Neural crest cell (in vitro differentiated cells): Measurements from ENCODE around the gene TMEM114. TPM values are rescaled to one million over a fixed set of nuclear protein-coding genes. Genes with fewer than 3 reads are reported as not detected.

ENCODE experiments used
- DNase-seq: peaks from one replicate; pipeline ENCODE4 v3.0.0; 2021; ENCODE audit warnings: low read depth, mixed read lengths, low spot score
- H3K27ac Mint-ChIP-seq: one replicate; pipeline ENCODE4 v1.8.0; 2021; ENCODE audit warnings: mild to moderate bottlenecking, mixed read lengths; ENCODE audit not compliant: unreplicated experiment
- H3K27me3 Mint-ChIP-seq: 2 replicates; pipeline ENCODE4 v1.8.0; 2021; ENCODE audit warnings: low read depth, mild to moderate bottlenecking, mixed read lengths
- H3K36me3 Mint-ChIP-seq: 2 replicates; pipeline ENCODE4 v1.8.0; 2021; ENCODE audit warnings: low read depth, mild to moderate bottlenecking, mixed read lengths
- H3K4me1 Mint-ChIP-seq: 2 replicates; pipeline ENCODE4 v1.8.0; 2021; ENCODE audit warnings: mixed read lengths
- H3K4me3 Mint-ChIP-seq: one replicate; pipeline ENCODE4 v1.8.0; 2021; ENCODE audit warnings: mild to moderate bottlenecking, mixed read lengths
- H3K9me3 Mint-ChIP-seq: 2 replicates; pipeline ENCODE4 v1.8.0; 2021; ENCODE audit warnings: mixed read lengths
- total RNA-seq: library from RNA; stranded (reverse); gene quantifications from 2 replicates; pipeline ENCODE4 v1.2.1, GENCODE V29; 2021
- TF ChIP-seq, protein P1 (sequence below): fragments of 200-600 bp; sonication (generic); conservative IDR thresholded peaks from 2 replicates; pipeline ENCODE4 v1.5.0; 2021; ENCODE audit warnings: antibody characterized with exemption, mild to moderate bottlenecking

Gene TMEM114
- total RNA-seq, 1 donor from 2014 or later: not detected

DNA sequence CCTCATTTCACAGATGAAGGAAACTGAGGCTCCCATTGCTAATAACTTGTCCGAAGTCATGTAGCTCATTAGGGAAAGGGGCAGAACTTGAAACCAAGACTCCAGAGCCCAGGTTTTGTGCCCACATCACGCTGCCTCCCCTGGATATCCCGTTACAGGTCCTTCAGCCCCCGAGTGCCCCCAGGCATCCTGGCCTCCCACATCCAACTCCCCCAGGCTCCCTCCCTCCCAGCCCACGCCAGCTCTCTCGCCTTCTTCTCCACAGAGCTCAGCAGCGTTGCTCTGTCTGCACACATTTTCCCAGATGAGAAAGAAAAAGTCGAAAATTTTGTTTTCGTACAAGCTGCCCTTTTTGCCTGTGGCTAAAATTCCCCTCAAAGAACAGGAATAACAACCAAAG, 16.9 kb upstream of the TMEM114 start:
- TF ChIP-seq, protein P1, sequence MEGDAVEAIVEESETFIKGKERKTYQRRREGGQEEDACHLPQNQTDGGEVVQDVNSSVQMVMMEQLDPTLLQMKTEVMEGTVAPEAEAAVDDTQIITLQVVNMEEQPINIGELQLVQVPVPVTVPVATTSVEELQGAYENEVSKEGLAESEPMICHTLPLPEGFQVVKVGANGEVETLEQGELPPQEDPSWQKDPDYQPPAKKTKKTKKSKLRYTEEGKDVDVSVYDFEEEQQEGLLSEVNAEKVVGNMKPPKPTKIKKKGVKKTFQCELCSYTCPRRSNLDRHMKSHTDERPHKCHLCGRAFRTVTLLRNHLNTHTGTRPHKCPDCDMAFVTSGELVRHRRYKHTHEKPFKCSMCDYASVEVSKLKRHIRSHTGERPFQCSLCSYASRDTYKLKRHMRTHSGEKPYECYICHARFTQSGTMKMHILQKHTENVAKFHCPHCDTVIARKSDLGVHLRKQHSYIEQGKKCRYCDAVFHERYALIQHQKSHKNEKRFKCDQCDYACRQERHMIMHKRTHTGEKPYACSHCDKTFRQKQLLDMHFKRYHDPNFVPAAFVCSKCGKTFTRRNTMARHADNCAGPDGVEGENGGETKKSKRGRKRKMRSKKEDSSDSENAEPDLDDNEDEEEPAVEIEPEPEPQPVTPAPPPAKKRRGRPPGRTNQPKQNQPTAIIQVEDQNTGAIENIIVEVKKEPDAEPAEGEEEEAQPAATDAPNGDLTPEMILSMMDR: no peak
- H3K27ac Mint-ChIP-seq: no peak overlapping the region
- no peak overlapping the region for H3K4me3 Mint-ChIP-seq
- H3K9me3 Mint-ChIP-seq: no peaks in the 10 kb centered on the region
- no peaks in the 10 kb centered on the region for H3K36me3 Mint-ChIP-seq
- no peaks in the 10 kb centered on the region for H3K4me1 Mint-ChIP-seq
- H3K27me3 Mint-ChIP-seq: peaks cover 50% of the 10 kb centered on the region
- no peak for DNase-seq

DNA sequence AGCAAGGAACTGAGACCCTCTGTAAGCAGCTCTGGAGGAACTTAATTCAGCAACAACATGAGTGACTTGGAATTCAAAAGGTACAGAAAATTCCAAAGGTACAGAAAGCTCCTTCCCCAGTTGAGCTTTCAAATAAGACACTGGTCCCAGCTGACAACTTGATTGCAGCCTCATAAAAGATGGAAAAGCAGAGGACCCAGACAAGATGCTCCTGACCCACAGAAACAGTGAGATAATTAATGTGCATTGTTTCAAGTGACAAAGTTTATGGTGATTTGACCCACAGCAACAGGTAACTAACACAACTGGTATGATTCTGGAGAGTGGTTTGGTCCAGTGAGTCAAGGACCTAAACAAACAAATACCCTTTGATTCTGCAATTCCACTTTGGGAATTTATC, 15.2 kb upstream of the TMEM114 start:
- H3K4me1 Mint-ChIP-seq: no peaks in the 10 kb centered on the region
- no peak overlapping the region for H3K4me3 Mint-ChIP-seq
- no peak overlapping the region for H3K27ac Mint-ChIP-seq
- H3K36me3 Mint-ChIP-seq: no peaks in the 10 kb centered on the region
- H3K9me3 Mint-ChIP-seq: no peaks in the 10 kb centered on the region
- TF ChIP-seq, protein P1: no peak
- peaks cover 39% of the 10 kb centered on the region for H3K27me3 Mint-ChIP-seq
- DNase-seq: no peak

DNA sequence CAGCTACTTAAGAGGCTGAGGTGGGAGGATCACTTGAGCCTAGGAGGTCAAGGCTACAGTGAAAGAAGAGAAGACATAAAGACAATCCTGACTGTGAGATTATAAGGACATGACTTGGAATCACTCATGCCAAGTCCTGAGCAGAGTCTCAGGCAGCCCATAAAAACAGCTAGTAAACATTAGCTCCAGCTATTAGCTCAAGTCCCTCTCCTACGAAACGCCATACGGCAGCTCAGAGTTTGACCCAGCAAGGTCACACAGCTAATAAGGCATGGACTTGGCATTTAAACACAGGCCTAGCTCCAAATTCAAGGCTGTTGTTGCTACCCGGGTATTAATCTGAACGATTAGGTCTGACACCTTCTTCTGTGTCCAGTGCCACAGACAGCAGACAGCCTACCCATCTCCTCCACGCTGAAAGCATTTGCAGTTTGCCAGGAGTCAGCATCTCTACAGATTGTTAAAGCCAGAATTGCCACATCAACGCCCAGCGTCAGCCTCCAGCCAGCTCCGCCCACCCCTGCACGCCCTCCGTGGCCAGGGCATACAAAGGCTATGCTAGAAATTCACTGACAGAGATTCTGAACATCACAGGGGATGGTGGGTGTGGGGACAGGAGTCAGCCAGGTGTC, 9.9 kb upstream of the TMEM114 start:
- no peak for DNase-seq
- H3K27me3 Mint-ChIP-seq: peaks cover 35% of the 10 kb centered on the region
- no peak overlapping the region for H3K27ac Mint-ChIP-seq
- H3K4me1 Mint-ChIP-seq: no peaks in the 10 kb centered on the region
- TF ChIP-seq, protein P1: no peak
- H3K36me3 Mint-ChIP-seq: no peaks in the 10 kb centered on the region
- no peak overlapping the region for H3K4me3 Mint-ChIP-seq
- H3K9me3 Mint-ChIP-seq: no peaks in the 10 kb centered on the region

DNA sequence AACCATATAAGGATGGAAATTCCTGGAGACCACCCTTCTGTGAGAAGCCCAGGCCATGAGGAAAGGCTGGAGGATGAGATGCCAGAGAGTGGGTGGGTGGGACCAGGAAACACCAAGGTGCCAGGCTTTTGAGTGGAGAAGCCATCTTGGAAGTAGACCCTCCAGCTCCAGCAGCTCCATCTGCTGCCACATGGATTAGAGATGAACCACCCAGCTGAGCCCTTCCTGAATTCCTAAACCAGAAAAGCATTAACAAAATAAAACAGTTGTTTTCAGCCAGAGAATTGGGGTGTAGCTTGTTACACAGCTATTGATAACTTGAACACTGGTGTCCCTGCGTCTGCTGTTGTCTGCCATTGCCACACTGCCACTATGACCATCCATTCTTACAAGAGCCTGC, 6.3 kb upstream of the TMEM114 start:
- Mint-ChIP-seq H3K36me3 (no peaks in the 10 kb centered on the region), H3K27me3 (peaks cover 33% of the 10 kb centered on the region), H3K9me3 (no peaks in the 10 kb centered on the region), H3K27ac (no peak overlapping the region), H3K4me3 (no peak overlapping the region), H3K4me1 (no peaks in the 10 kb centered on the region)
- TF ChIP-seq, protein P1: no peak
- DNase-seq: no peak

DNA sequence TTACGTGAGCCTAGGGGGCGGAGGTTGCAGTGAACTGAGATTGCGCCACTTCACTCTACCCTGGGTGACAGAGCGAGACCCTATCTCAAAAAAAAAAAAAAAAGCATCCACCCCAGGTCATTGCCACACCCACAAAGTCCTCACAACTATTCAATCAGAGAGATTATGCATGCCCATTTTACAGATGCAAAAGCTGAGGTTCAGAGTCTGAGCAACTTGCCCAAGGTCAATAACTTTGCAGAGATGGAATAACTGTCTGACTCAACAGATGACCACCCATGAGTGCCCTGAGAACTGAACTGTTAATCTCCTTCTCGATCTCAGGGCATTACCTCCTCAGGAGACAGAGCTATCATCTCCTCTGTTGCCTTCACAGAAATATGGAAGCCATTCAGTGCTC, 5.5 kb upstream of the TMEM114 start:
- Mint-ChIP-seq H3K9me3 (no peaks in the 10 kb centered on the region), H3K4me1 (no peaks in the 10 kb centered on the region), H3K27ac (no peak overlapping the region), H3K4me3 (no peak overlapping the region), H3K27me3 (peaks cover 33% of the 10 kb centered on the region), H3K36me3 (no peaks in the 10 kb centered on the region)
- TF ChIP-seq, protein P1: no peak
- DNase-seq: no peak
